Adrenal gland (tissue), 5 donors: ENCODE results near the gene TAF3.

Experiments used
- POLR2A ChIP-seq, 2 donors: fragments of 450-650 bp; IDR thresholded peaks; one replicate each; pipeline ENCODE4 v1.6.1; 2017; ENCODE audit warnings: antibody characterized with exemption in 2 of 2, mild to moderate bottlenecking in 2 of 2, moderate library complexity in 1 of 2
- TF ChIP-seq, protein P1 (sequence below), 6 experiments: fragments of 450-650 bp in 4 of 6; fragments of 200-600 bp in 2 of 6; sonication (generic) in 1 of 6; IDR thresholded peaks; 1 replicate in 5 of 6; 2 replicates in 1 of 6; pipeline versions ENCODE4 v1.5.1 to v1.8.0; 2016 to 2021; ENCODE audit warnings: antibody characterized with exemption in 6 of 6, mild to moderate bottlenecking in 2 of 6, moderate library complexity in 1 of 6
- donor health status: DM: no; HTN: no; CAD: no.

DNA sequence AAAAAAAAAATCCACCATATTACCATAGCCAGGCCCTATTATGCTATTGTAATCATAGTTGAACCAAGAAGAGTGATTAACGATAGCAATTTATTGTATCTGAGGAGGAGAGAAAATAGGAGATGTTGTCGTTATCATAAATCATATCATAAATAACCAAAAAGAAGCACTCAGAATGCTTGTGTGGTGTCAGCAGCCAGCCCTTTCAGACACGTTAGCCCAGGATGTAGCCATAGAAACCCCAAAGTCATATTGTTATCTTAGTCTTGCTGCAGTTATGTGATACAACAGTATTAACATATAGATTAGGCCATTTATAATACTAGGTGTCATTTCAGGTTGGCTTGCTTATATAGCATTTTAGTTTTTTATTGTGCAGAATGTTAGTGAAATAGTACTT lies 134.0 kb downstream of the TAF3 start:
- TF ChIP-seq, protein P1, sequence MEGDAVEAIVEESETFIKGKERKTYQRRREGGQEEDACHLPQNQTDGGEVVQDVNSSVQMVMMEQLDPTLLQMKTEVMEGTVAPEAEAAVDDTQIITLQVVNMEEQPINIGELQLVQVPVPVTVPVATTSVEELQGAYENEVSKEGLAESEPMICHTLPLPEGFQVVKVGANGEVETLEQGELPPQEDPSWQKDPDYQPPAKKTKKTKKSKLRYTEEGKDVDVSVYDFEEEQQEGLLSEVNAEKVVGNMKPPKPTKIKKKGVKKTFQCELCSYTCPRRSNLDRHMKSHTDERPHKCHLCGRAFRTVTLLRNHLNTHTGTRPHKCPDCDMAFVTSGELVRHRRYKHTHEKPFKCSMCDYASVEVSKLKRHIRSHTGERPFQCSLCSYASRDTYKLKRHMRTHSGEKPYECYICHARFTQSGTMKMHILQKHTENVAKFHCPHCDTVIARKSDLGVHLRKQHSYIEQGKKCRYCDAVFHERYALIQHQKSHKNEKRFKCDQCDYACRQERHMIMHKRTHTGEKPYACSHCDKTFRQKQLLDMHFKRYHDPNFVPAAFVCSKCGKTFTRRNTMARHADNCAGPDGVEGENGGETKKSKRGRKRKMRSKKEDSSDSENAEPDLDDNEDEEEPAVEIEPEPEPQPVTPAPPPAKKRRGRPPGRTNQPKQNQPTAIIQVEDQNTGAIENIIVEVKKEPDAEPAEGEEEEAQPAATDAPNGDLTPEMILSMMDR (IDR thresholded peaks at IDR 0.05) = no peak
- no peak for TF ChIP-seq POLR2A (IDR thresholded peaks at IDR 0.05)
